Measurements from ENCODE around the gene SIVA1.

DNA sequence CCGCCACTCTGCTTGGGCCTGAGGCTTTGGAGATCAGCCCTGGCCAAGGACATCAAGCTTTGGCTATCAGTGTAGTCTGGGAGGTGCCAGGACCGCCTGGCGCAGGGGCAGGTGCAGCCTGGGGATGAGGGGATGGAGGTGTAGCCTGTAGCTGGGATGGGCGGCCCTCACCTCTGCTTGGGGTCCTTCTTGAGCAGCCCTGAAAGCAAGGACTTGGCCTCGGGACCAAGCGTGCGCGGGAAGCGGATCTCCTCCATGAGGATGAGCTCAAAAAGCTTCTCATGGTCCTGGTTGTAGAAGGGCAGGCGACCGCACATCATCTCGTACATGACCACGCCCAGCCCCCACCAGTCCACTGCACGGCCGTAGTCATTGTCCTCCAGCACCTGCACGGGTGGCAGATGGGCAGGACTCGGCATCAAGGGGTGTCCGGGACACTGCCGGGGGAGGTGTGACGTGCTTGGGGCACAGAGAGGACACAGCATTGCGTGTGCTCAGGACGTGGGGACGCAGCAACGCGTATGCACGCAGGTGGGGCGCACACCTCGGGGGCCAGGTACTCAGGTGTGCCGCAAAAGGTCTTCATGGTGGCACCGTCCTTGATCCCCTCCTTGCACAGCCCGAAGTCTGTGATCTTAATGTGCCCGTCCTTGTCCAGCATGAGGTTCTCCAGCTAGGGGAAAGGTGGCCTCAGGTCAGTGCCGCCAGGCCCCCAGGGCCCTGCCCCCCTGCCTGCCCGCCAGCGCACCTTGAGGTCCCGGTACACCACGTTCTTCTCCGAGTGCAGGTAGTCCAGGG, 20.0 kb downstream of the SIVA1 start:
- TF ChIP-seq OSR2 (tag by site-specific recombination; IDR thresholded peaks at IDR 0.05) (no peak), CTCF (tag by site-specific recombination; IDR thresholded peaks at IDR 0.05) (no peak), ZNF274 (IDR thresholded peaks at IDR 0.05; ENCODE audit: low read length) (no peak), ZNF274 (tag by site-specific recombination; IDR thresholded peaks at IDR 0.05; ENCODE audit: borderline replicate concordance) (no peak), ZSCAN5A (tag by site-specific recombination; IDR thresholded peaks at IDR 0.05) (no peak)
